ENCODE results near the gene MAN1C1.

GRCh38 chr1:25737130-25737529, 120.5 kb downstream of the MAN1C1 start:
- no peak for TF ChIP-seq RB1 (IDR thresholded peaks at IDR 0.05; ENCODE audit: low read depth)
- TF ChIP-seq ZFX (CRISPR knock-in tag; IDR thresholded peaks at IDR 0.05): no peak
- TF ChIP-seq POLR2A (conservative IDR thresholded peaks at IDR 0.05): no peak
- no peak for TF ChIP-seq ZNF444 (CRISPR knock-in tag; IDR thresholded peaks at IDR 0.05)
- TF ChIP-seq MCM3 (IDR thresholded peaks at IDR 0.05): no peak
- no peak for TF ChIP-seq ATF3 (IDR thresholded peaks at IDR 0.05)
- TF ChIP-seq ATF3 (CRISPR knock-in tag; conservative IDR thresholded peaks at IDR 0.05): no peak
- TF ChIP-seq ARID4B (CRISPR knock-in tag; IDR thresholded peaks at IDR 0.05): no peak
- TF ChIP-seq CHCHD3 (CRISPR knock-in tag; IDR thresholded peaks at IDR 0.05): no peak
- no peak for TF ChIP-seq ATF1 (CRISPR knock-in tag; IDR thresholded peaks at IDR 0.05)
- TF ChIP-seq ATF1 (tag; IDR thresholded peaks at IDR 0.05): no peak
- TF ChIP-seq TBP (optimal IDR thresholded peaks at IDR 0.05; ENCODE audit: low read depth, low read length): no peak
- TF ChIP-seq FOXK2 (conservative IDR thresholded peaks at IDR 0.05 in 1 of 2, IDR thresholded peaks at IDR 0.05 in 1 of 2; ENCODE audit: low read depth in 2 of 2): no peak
- no peak for TF ChIP-seq MAX (CRISPR knock-in tag; IDR thresholded peaks at IDR 0.05)
